ENCODE measurements around the gene SLC29A1. TPM values are rescaled to one million over a fixed set of nuclear protein-coding genes. Genes with fewer than 3 reads are reported as not detected.

SLC29A1 gene
- total RNA-seq, 3 donors from 2014 or later: 12.9 to 140 (median 14.8) TPM

- TF ChIP-seq CTCF (IDR thresholded peaks at IDR 0.05): peak; percentile 95
- Histone ChIP-seq H3K9me3 (no peaks in the 10 kb centered on the region), H3K4me1 (ENCODE audit: low read depth) (peaks cover 18% of the 10 kb centered on the region), H3K4me3 (peak overlapping the region; percentile 19), H3K36me3 (ENCODE audit: low read depth) (no peaks in the 10 kb centered on the region)
- ATAC-seq (peak; percentile 84), DNase-seq (peak; percentile 84 to 89 (median 87))
- intact Hi-C loops (cut with DNase I, micrococcal nuclease): loop anchor here in 1 of 2 donors (10.0 kb wide), 1 partner anchor 63 kb away; no protein-coding TSS in a partner anchor
Measured at GRCh38 chr6:44237813-44238433, 14.5 kb downstream of the SLC29A1 start.

- intact Hi-C loops (cut with DNase I, micrococcal nuclease): loop anchor here in 1 of 2 donors (10.0 kb wide), 1 partner anchor 64 kb away; no protein-coding TSS in a partner anchor
- no peak overlapping the region for H3K4me3 ChIP-seq
- TF ChIP-seq CTCF (IDR thresholded peaks at IDR 0.05): no peak
- ATAC-seq (peak; percentile 5), DNase-seq (peak in 1 of 3 donors; percentile 28)
- H3K9me3 ChIP-seq: no peaks in the 10 kb centered on the region
- H3K36me3 ChIP-seq (ENCODE audit: low read depth): no peaks in the 10 kb centered on the region
- peaks cover 18% of the 10 kb centered on the region for H3K4me1 ChIP-seq (ENCODE audit: low read depth)
Measured at GRCh38 chr6:44238687-44239350, 15.4 kb downstream of the SLC29A1 start.

GRCh38 chr6:44243345-44243744 lies 19.9 kb downstream of the SLC29A1 start:
- ATAC-seq (no peak), DNase-seq (peak in 1 of 3 donors; percentile 1)
- Histone ChIP-seq H3K4me3 (no peak overlapping the region), H3K9me3 (no peaks in the 10 kb centered on the region), H3K36me3 (ENCODE audit: low read depth) (no peaks in the 10 kb centered on the region), H3K4me1 (ENCODE audit: low read depth) (peaks cover 6% of the 10 kb centered on the region)
- no peak for TF ChIP-seq CTCF (IDR thresholded peaks at IDR 0.05)
- intact Hi-C loops (cut with DNase I, micrococcal nuclease): no loop called here

- peaks cover 15% of the 10 kb centered on the region for H3K4me1 ChIP-seq (ENCODE audit: low read depth)
- DNase-seq (peak in 1 of 3 donors; percentile 62), ATAC-seq (no peak)
- no peak for TF ChIP-seq CTCF (IDR thresholded peaks at IDR 0.05)
- intact Hi-C loops (cut with DNase I, micrococcal nuclease): no loop called here
- H3K9me3 ChIP-seq: no peaks in the 10 kb centered on the region
- H3K4me3 ChIP-seq: no peak overlapping the region
- H3K36me3 ChIP-seq (ENCODE audit: low read depth): no peaks in the 10 kb centered on the region
Measured at GRCh38 chr6:44245391-44245911, 22.1 kb downstream of the SLC29A1 start.

- no peak for TF ChIP-seq CTCF (IDR thresholded peaks at IDR 0.05)
Measured at GRCh38 chr6:44245912-44246662, 22.7 kb downstream of the SLC29A1 start.

More at GRCh38 chr6:44245912-44246662, 22.7 kb downstream of the SLC29A1 start:
- ATAC-seq (peak; percentile 82), DNase-seq (peak; percentile 92 to 94 (median 94))
- Histone ChIP-seq H3K4me1 (ENCODE audit: low read depth) (peaks cover 15% of the 10 kb centered on the region), H3K9me3 (no peaks in the 10 kb centered on the region), H3K36me3 (ENCODE audit: low read depth) (no peaks in the 10 kb centered on the region), H3K4me3 (peak overlapping the region; percentile 71)
- intact Hi-C loops (cut with DNase I, micrococcal nuclease): no loop called here

Data from mucosa of descending colon (tissue), 3 donors.